Measurements from ENCODE around the gene JMJD1C. TPM values are rescaled to one million over a fixed set of nuclear protein-coding genes. Genes with fewer than 3 reads are reported as not detected.

The JMJD1C gene
- total RNA-seq, 1 experiment from 2014 or later, result 89.7 TPM

GRCh38 chr10:63455507-63455906 lies 10.3 kb downstream of the JMJD1C start:
- Histone ChIP-seq H3K4me1 (peaks cover 21% of the 10 kb centered on the region), H3K4me3 (ENCODE audit: low read depth, low read length) (no peak overlapping the region), H3K27me3 (replicated peaks; ENCODE audit: control insufficient read depth, insufficient read depth, low read length) (no peaks in the 10 kb centered on the region), H3K36me3 (ENCODE audit: control insufficient read depth, insufficient read depth, low read length) (no peaks in the 10 kb centered on the region; the same call in 1 of the 2 replicates), H3K9me3 (no peaks in the 10 kb centered on the region)
- POLR2A ChIA-PET, result no interaction called here
- Mint-ChIP-seq H3K4me3 (ENCODE audit: unreplicated experiment) (no peak overlapping the region), H3K36me3 (ENCODE audit: insufficient read depth, unreplicated experiment) (peaks cover 17% of the 10 kb centered on the region), H3K4me1 (ENCODE audit: low read depth, unreplicated experiment) (peaks cover 16% of the 10 kb centered on the region), H3K27me3 (ENCODE audit: insufficient read depth, unreplicated experiment) (no peaks in the 10 kb centered on the region), H3K9me3 (ENCODE audit: unreplicated experiment) (no peaks in the 10 kb centered on the region), H3K27ac (ENCODE audit: unreplicated experiment) (no peak overlapping the region)
- CTCF ChIA-PET, result no interaction called here
- no TSS peak for BruUV-seq (replicated peaks)
- intact Hi-C loops (cut with micrococcal nuclease; ENCODE audit: unreplicated experiment), result no loop called here
- TF ChIP-seq CTCF (IDR thresholded peaks at IDR 0.05; ENCODE audit: insufficient read depth in 1 of 2, low read depth in 1 of 2, low read length in 1 of 2, severe bottlenecking in 1 of 2, unreplicated experiment in 1 of 2), result no peak
- no peak for DNase-seq

- Mint-ChIP-seq H3K27me3 (ENCODE audit: insufficient read depth, unreplicated experiment) (no peaks in the 10 kb centered on the region), H3K9me3 (ENCODE audit: unreplicated experiment) (no peaks in the 10 kb centered on the region), H3K4me1 (ENCODE audit: low read depth, unreplicated experiment) (peaks cover 16% of the 10 kb centered on the region), H3K27ac (ENCODE audit: unreplicated experiment) (no peak overlapping the region), H3K36me3 (ENCODE audit: insufficient read depth, unreplicated experiment) (peaks cover 17% of the 10 kb centered on the region), H3K4me3 (ENCODE audit: unreplicated experiment) (no peak overlapping the region)
- ChIA-PET POLR2A (interaction anchor here (0.6 kb wide), 1 partner anchor 23 kb away, joined by 3 read pairs; no protein-coding TSS in a partner anchor), CTCF (interaction anchor here (0.5 kb wide), 1 partner anchor 131 kb away, joined by 3 read pairs; no protein-coding TSS in a partner anchor)
- H3K27me3 ChIP-seq (replicated peaks; ENCODE audit: control insufficient read depth, insufficient read depth, low read length), result no peaks in the 10 kb centered on the region
- BruUV-seq (replicated peaks), result no TSS peak
- H3K4me1 ChIP-seq, result peaks cover 16% of the 10 kb centered on the region
- H3K9me3 ChIP-seq, result no peaks in the 10 kb centered on the region
- no peak for DNase-seq
- H3K36me3 ChIP-seq (ENCODE audit: control insufficient read depth, insufficient read depth, low read length), result no peaks in the 10 kb centered on the region; the same call in 1 of the 2 replicates
- TF ChIP-seq CTCF (IDR thresholded peaks at IDR 0.05; ENCODE audit: insufficient read depth in 1 of 2, low read depth in 1 of 2, low read length in 1 of 2, severe bottlenecking in 1 of 2, unreplicated experiment in 1 of 2), result no peak
- no peak overlapping the region for H3K4me3 ChIP-seq (ENCODE audit: low read depth, low read length)
- intact Hi-C loops (cut with micrococcal nuclease; ENCODE audit: unreplicated experiment), result no loop called here
Measured at GRCh38 chr10:63454631-63455030, 11.1 kb downstream of the JMJD1C start.

- Mint-ChIP-seq H3K27me3 (ENCODE audit: insufficient read depth, unreplicated experiment) (no peaks in the 10 kb centered on the region), H3K9me3 (ENCODE audit: unreplicated experiment) (no peaks in the 10 kb centered on the region), H3K4me3 (ENCODE audit: unreplicated experiment) (no peak overlapping the region), H3K4me1 (ENCODE audit: low read depth, unreplicated experiment) (peaks cover 15% of the 10 kb centered on the region), H3K36me3 (ENCODE audit: insufficient read depth, unreplicated experiment) (peaks cover 19% of the 10 kb centered on the region), H3K27ac (ENCODE audit: unreplicated experiment) (no peak overlapping the region)
- ChIA-PET POLR2A (no interaction called here), CTCF (no interaction called here)
- intact Hi-C loops (cut with micrococcal nuclease; ENCODE audit: unreplicated experiment), result no loop called here
- TF ChIP-seq CTCF (IDR thresholded peaks at IDR 0.05; ENCODE audit: insufficient read depth in 1 of 2, low read depth in 1 of 2, low read length in 1 of 2, severe bottlenecking in 1 of 2, unreplicated experiment in 1 of 2), result no peak
- DNase-seq, result no peak
- H3K36me3 ChIP-seq (ENCODE audit: control insufficient read depth, insufficient read depth, low read length), result no peaks in the 10 kb centered on the region; the same call in 1 of the 2 replicates
- BruUV-seq (replicated peaks), result no TSS peak
- peaks cover 14% of the 10 kb centered on the region for H3K4me1 ChIP-seq
- no peaks in the 10 kb centered on the region for H3K9me3 ChIP-seq
- H3K27me3 ChIP-seq (replicated peaks; ENCODE audit: control insufficient read depth, insufficient read depth, low read length), result no peaks in the 10 kb centered on the region
- H3K4me3 ChIP-seq (ENCODE audit: low read depth, low read length), result no peak overlapping the region
Measured at GRCh38 chr10:63452524-63452923, 13.3 kb downstream of the JMJD1C start.

Data from Caco-2 (cell line).